Measurements from ENCODE around the gene GMPR2. TPM values are rescaled to one million over a fixed set of nuclear protein-coding genes. Genes with fewer than 3 reads are reported as not detected.

Gene GMPR2
- total and polyA plus RNA-seq, 2 experiments from 2014 or later: 60.6 to 70.6 TPM

DNA sequence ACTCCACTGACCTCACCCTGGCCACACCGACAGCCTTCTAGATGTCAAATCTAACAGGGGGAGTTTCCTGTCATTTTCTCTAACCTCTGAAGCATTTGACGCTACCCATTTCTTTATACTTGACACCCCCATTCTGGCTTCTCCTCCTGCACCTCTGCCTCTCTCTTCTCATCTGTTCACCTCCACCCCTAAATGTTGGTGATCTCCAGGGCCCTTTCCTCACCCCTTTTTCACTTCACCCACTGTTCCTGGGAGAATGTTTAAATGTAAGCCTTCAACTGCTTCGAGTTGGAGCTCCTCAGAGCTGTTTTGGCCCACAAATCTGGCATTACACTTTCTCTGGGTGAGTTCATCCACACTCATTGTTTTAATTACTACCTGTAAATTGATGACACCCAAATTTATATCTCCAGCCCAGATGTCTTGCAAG is 39.1 kb downstream of the GMPR2 start:
- Histone ChIP-seq H2AFZ (peak overlapping the region; percentile 38; the same call in 1 of the 2 replicates), H3K79me2 (replicated peaks; ENCODE audit: insufficient read depth) (no peaks in the 10 kb centered on the region; the same call in 1 of the 2 replicates), H3K4me2 (peak overlapping the region; percentile 84), H3K9me2 (ENCODE audit: insufficient read depth) (no peaks in the 10 kb centered on the region), H3K4me3 (peak overlapping the region; percentile 86), H3K4me1 (ENCODE audit: insufficient read depth) (peaks cover 16% of the 10 kb centered on the region), H3F3A (replicated peaks; ENCODE audit: low read depth) (peaks cover 11% of the 10 kb centered on the region; the same call in 1 of the 2 replicates), H3K27ac (ENCODE audit: low read depth) (no peak overlapping the region), H4K20me1 (replicated peaks; ENCODE audit: insufficient read depth) (no peaks in the 10 kb centered on the region), H3K36me3 (ENCODE audit: insufficient read depth) (no peaks in the 10 kb centered on the region), H3K27me3 (ENCODE audit: insufficient read depth) (no peaks in the 10 kb centered on the region)
- Mint-ChIP-seq H3K27ac (no peak overlapping the region), H3K4me1 (peaks cover 22% of the 10 kb centered on the region), H3K36me3 (ENCODE audit: low read depth) (peaks cover 6% of the 10 kb centered on the region; the same call in 2 of the 3 replicates), H3K4me3 (peak overlapping the region; percentile 77), H3K9me3 (no peaks in the 10 kb centered on the region; the same call in 2 of the 3 replicates), H3K27me3 (ENCODE audit: insufficient read depth, low read depth, poor library complexity) (peaks cover 10% of the 10 kb centered on the region)
- ATAC-seq (no peak), DNase-seq (ENCODE audit: low spot score) (no peak)
- TF ChIP-seq ZNF331 (CRISPR knock-in tag; IDR thresholded peaks at IDR 0.05; ENCODE audit: low read depth): no peak
- TF ChIP-seq, protein P1, sequence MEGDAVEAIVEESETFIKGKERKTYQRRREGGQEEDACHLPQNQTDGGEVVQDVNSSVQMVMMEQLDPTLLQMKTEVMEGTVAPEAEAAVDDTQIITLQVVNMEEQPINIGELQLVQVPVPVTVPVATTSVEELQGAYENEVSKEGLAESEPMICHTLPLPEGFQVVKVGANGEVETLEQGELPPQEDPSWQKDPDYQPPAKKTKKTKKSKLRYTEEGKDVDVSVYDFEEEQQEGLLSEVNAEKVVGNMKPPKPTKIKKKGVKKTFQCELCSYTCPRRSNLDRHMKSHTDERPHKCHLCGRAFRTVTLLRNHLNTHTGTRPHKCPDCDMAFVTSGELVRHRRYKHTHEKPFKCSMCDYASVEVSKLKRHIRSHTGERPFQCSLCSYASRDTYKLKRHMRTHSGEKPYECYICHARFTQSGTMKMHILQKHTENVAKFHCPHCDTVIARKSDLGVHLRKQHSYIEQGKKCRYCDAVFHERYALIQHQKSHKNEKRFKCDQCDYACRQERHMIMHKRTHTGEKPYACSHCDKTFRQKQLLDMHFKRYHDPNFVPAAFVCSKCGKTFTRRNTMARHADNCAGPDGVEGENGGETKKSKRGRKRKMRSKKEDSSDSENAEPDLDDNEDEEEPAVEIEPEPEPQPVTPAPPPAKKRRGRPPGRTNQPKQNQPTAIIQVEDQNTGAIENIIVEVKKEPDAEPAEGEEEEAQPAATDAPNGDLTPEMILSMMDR (conservative IDR thresholded peaks at IDR 0.05; ENCODE audit: low read depth in 2 of 2): no peak
- TF ChIP-seq, protein P2, sequence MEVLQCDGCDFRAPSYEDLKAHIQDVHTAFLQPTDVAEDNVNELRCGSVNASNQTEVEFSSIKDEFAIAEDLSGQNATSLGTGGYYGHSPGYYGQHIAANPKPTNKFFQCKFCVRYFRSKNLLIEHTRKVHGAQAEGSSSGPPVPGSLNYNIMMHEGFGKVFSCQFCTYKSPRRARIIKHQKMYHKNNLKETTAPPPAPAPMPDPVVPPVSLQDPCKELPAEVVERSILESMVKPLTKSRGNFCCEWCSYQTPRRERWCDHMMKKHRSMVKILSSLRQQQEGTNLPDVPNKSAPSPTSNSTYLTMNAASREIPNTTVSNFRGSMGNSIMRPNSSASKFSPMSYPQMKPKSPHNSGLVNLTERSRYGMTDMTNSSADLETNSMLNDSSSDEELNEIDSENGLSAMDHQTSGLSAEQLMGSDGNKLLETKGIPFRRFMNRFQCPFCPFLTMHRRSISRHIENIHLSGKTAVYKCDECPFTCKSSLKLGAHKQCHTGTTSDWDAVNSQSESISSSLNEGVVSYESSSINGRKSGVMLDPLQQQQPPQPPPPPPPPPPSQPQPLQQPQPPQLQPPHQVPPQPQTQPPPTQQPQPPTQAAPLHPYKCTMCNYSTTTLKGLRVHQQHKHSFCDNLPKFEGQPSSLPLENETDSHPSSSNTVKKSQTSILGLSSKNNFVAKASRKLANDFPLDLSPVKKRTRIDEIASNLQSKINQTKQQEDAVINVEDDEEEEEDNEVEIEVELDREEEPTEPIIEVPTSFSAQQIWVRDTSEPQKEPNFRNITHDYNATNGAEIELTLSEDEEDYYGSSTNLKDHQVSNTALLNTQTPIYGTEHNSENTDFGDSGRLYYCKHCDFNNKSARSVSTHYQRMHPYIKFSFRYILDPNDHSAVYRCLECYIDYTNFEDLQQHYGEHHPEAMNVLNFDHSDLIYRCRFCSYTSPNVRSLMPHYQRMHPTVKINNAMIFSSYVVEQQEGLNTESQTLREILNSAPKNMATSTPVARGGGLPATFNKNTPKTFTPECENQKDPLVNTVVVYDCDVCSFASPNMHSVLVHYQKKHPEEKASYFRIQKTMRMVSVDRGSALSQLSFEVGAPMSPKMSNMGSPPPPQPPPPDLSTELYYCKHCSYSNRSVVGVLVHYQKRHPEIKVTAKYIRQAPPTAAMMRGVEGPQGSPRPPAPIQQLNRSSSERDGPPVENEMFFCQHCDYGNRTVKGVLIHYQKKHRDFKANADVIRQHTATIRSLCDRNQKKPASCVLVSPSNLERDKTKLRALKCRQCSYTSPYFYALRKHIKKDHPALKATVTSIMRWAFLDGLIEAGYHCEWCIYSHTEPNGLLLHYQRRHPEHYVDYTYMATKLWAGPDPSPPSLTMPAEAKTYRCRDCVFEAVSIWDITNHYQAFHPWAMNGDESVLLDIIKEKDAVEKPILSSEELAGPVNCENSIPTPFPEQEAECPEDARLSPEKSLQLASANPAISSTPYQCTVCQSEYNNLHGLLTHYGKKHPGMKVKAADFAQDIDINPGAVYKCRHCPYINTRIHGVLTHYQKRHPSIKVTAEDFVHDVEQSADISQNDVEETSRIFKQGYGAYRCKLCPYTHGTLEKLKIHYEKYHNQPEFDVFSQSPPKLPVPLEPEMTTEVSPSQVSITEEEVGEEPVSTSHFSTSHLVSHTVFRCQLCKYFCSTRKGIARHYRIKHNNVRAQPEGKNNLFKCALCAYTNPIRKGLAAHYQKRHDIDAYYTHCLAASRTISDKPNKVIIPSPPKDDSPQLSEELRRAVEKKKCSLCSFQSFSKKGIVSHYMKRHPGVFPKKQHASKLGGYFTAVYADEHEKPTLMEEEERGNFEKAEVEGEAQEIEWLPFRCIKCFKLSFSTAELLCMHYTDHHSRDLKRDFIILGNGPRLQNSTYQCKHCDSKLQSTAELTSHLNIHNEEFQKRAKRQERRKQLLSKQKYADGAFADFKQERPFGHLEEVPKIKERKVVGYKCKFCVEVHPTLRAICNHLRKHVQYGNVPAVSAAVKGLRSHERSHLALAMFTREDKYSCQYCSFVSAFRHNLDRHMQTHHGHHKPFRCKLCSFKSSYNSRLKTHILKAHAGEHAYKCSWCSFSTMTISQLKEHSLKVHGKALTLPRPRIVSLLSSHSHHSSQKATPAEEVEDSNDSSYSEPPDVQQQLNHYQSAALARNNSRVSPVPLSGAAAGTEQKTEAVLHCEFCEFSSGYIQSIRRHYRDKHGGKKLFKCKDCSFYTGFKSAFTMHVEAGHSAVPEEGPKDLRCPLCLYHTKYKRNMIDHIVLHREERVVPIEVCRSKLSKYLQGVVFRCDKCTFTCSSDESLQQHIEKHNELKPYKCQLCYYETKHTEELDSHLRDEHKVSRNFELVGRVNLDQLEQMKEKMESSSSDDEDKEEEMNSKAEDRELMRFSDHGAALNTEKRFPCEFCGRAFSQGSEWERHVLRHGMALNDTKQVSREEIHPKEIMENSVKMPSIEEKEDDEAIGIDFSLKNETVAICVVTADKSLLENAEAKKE (CRISPR knock-in tag; IDR thresholded peaks at IDR 0.05): no peak
- TF ChIP-seq POLR2AphosphoS5 (IDR thresholded peaks at IDR 0.05; ENCODE audit: low read depth): no peak
- no peak for TF ChIP-seq JUNB (IDR thresholded peaks at IDR 0.05; ENCODE audit: unreplicated experiment)
- TF ChIP-seq REST (IDR thresholded peaks at IDR 0.05; ENCODE audit: unreplicated experiment): no peak
- TF ChIP-seq EZH2phosphoT487 (IDR thresholded peaks at IDR 0.05; ENCODE audit: unreplicated experiment): no peak
- TF ChIP-seq NANOG (IDR thresholded peaks at IDR 0.05; ENCODE audit: borderline replicate concordance): no peak
- TF ChIP-seq CREB1 (CRISPR knock-in tag; IDR thresholded peaks at IDR 0.05; ENCODE audit: low read depth): no peak
- TF ChIP-seq, protein P3, sequence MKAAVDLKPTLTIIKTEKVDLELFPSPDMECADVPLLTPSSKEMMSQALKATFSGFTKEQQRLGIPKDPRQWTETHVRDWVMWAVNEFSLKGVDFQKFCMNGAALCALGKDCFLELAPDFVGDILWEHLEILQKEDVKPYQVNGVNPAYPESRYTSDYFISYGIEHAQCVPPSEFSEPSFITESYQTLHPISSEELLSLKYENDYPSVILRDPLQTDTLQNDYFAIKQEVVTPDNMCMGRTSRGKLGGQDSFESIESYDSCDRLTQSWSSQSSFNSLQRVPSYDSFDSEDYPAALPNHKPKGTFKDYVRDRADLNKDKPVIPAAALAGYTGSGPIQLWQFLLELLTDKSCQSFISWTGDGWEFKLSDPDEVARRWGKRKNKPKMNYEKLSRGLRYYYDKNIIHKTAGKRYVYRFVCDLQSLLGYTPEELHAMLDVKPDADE (IDR thresholded peaks at IDR 0.05): no peak
- TF ChIP-seq STAT1 (IDR thresholded peaks at IDR 0.05; ENCODE audit: unreplicated experiment): no peak
- TF ChIP-seq EZH2 (IDR thresholded peaks at IDR 0.05; ENCODE audit: low read depth, unreplicated experiment): no peak
- no peak for TF ChIP-seq ZNF114 (CRISPR knock-in tag; IDR thresholded peaks at IDR 0.05)
